PC-9 (cell line): ENCODE measurements around the gene FBN3. TPM values are rescaled to one million over a fixed set of nuclear protein-coding genes. Genes with fewer than 3 reads are reported as not detected.

Source experiments
- BruUV-seq: library from RNA; stranded (reverse); fragments of 400-500 nt; replicated peaks from 2 replicates; lab custom pipeline; 2021; lab: Mats Ljungman, UMichigan
- CTCF ChIA-PET: fragments of 300-600 bp; sonication (Branson Sonifier 250); formaldehyde crosslinking; loops from one replicate; lab custom pipeline; 2022; ENCODE audit warnings: antibody characterized with exemption; lab: Charles Lee
- POLR2A ChIA-PET: fragments of 300-600 bp; sonication (Branson Sonifier 250); formaldehyde crosslinking; loops from one replicate; lab custom pipeline; 2022; ENCODE audit warnings: antibody characterized with exemption; ENCODE audit not compliant: unreplicated experiment; lab: Charles Lee
- DNase-seq, 2 experiments: peaks; one replicate each; pipeline versions ENCODE4 v3.0.0 to v3.0.0-alpha.2; 2015 to 2022; ENCODE audit warnings: mixed read lengths in 1 of 2
- H2AFZ ChIP-seq: fragments of 200-600 bp; sonication (generic); 2 replicates; pipeline ENCODE4 v1.8.1; 2017; ENCODE audit warnings: antibody characterized with exemption
- H3F3A ChIP-seq: fragments of 200-600 bp; sonication (generic); 2 replicates; pipeline ENCODE4 v1.8.1; 2017; ENCODE audit warnings: antibody characterized with exemption, mild to moderate bottlenecking, low read depth; ENCODE audit not compliant: insufficient read depth
- H3K27ac ChIP-seq: fragments of 200-600 bp; sonication (generic); 2 replicates; pipeline ENCODE4 v1.6.1; 2016; ENCODE audit warnings: mixed run types
- H3K27me3 ChIP-seq: fragments of 200-600 bp; sonication (generic); 2 replicates; pipeline ENCODE4 v1.6.1; 2016; ENCODE audit warnings: low read depth, mixed run types; ENCODE audit not compliant: insufficient read depth
- H3K36me3 ChIP-seq: fragments of 200-600 bp; sonication (generic); 2 replicates; pipeline ENCODE4 v1.6.1; 2016; ENCODE audit warnings: low read depth, mixed run types
- H3K4me1 ChIP-seq: fragments of 200-600 bp; sonication (generic); replicated peaks from 2 replicates; pipeline ENCODE4 v1.6.1; 2016; ENCODE audit warnings: mixed run types; ENCODE audit not compliant: insufficient read depth
- H3K4me2 ChIP-seq: fragments of 200-600 bp; sonication (generic); 2 replicates; pipeline ENCODE4 v1.6.1; 2017; ENCODE audit warnings: mixed run types
- H3K4me3 ChIP-seq: fragments of 200-600 bp; sonication (generic); 2 replicates; pipeline ENCODE4 v1.6.1; 2016; ENCODE audit warnings: mixed run types
- H3K79me2 ChIP-seq: fragments of 200-600 bp; sonication (generic); 2 replicates; pipeline ENCODE4 v1.6.1; 2017; ENCODE audit warnings: low read depth, mixed run types
- H3K9me2 ChIP-seq: fragments of 200-600 bp; sonication (generic); 2 replicates; pipeline ENCODE4 v1.8.1; 2017; ENCODE audit warnings: mild to moderate bottlenecking; ENCODE audit not compliant: insufficient read depth
- H3K9me3 ChIP-seq: fragments of 200-600 bp; sonication (generic); 2 replicates; pipeline ENCODE4 v1.8.1; 2016; ENCODE audit warnings: low read depth; ENCODE audit not compliant: insufficient read depth
- H4K20me1 ChIP-seq: fragments of 200-600 bp; sonication (generic); 2 replicates; pipeline ENCODE4 v1.8.1; 2017; ENCODE audit not compliant: insufficient read depth
- EZH2 ChIP-seq: fragments of 200-600 bp; sonication (generic); IDR thresholded peaks from 2 replicates; pipeline ENCODE4 v1.8.0; 2017; ENCODE audit warnings: antibody characterized with exemption, low read depth
- intact Hi-C: fragments of 100-400 bp; cut with micrococcal nuclease; formaldehyde crosslinking; loops from one replicate; pipeline ENCODE4 v1.10.0; 2022; ENCODE audit not compliant: unreplicated experiment
- total RNA-seq: library from RNA; stranded (reverse); gene quantifications from 2 replicates; pipeline ENCODE4 v1.2.3, GENCODE V29; 2021
- TF ChIP-seq, protein P1 (sequence below): fragments of 200-600 bp; sonication (generic); conservative IDR thresholded peaks from 2 replicates; pipeline ENCODE4 v1.6.1; 2017; ENCODE audit warnings: mixed run types, antibody characterized with exemption, mild to moderate bottlenecking, moderate library complexity

FBN3 gene
- total RNA-seq, 1 experiment from 2014 or later: not detected

GRCh38 chr19:8146877-8147581, 2.4 kb downstream of the FBN3 start:
- peaks cover 64% of the 10 kb centered on the region for H3K27me3 ChIP-seq
- no peak overlapping the region for H3K27ac ChIP-seq
- no peaks in the 10 kb centered on the region for H3K9me2 ChIP-seq
- H3K4me3 ChIP-seq: no peak overlapping the region
- H3K79me2 ChIP-seq: no peaks in the 10 kb centered on the region
- intact Hi-C loops: no loop called here
- no peaks in the 10 kb centered on the region for H3K36me3 ChIP-seq
- no peak for DNase-seq
- BruUV-seq: no TSS peak
- no peak overlapping the region for H3K4me2 ChIP-seq
- H3K4me1 ChIP-seq: peaks cover 19% of the 10 kb centered on the region
- no peaks in the 10 kb centered on the region for H4K20me1 ChIP-seq
- TF ChIP-seq, protein P1, sequence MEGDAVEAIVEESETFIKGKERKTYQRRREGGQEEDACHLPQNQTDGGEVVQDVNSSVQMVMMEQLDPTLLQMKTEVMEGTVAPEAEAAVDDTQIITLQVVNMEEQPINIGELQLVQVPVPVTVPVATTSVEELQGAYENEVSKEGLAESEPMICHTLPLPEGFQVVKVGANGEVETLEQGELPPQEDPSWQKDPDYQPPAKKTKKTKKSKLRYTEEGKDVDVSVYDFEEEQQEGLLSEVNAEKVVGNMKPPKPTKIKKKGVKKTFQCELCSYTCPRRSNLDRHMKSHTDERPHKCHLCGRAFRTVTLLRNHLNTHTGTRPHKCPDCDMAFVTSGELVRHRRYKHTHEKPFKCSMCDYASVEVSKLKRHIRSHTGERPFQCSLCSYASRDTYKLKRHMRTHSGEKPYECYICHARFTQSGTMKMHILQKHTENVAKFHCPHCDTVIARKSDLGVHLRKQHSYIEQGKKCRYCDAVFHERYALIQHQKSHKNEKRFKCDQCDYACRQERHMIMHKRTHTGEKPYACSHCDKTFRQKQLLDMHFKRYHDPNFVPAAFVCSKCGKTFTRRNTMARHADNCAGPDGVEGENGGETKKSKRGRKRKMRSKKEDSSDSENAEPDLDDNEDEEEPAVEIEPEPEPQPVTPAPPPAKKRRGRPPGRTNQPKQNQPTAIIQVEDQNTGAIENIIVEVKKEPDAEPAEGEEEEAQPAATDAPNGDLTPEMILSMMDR: no peak
- no peak for TF ChIP-seq EZH2
- ChIA-PET POLR2A (no interaction called here), CTCF (interaction anchor here (0.7 kb wide), 1 partner anchor 750 kb away, joined by 3 read pairs; no protein-coding TSS in a partner anchor)
- peaks cover 7% of the 10 kb centered on the region; the same call in 1 of the 2 replicates for H3F3A ChIP-seq
- H2AFZ ChIP-seq: no peak overlapping the region
- H3K9me3 ChIP-seq: no peaks in the 10 kb centered on the region

DNA sequence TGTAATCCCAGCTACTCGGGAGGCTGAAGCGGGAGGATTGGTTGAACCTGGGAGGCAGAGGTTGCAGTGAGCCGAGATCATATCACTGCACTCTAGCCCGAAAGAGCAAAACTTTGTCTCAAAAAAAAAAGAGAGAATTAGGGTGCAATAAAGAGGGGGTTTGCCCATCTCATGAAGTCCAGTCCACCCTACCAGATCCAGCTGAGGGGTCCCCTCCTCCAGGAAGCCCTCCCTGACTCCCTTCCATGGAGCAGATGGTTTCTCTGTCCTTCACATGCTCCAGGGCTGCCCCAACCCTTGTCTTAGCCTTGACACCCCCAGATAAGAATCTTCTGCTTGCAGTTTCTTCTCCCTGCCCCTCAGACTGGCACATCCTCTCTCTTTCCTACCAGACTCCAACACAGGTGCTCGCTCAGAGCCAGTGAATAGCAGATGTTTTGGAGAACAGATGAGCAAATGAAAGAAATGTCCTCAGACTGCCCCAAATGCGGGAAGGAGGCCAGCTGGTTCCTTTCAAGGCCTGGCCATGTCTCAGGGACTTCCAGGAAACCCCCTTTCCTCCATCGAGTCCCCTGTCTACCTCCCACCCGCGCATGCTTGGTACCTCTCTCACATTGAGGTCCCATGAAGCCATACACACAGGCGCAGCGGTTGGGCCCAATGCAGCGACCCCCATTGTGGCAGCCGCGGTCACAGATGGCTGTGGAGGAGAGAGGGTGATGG, 5.0 kb downstream of the FBN3 start:
- Histone ChIP-seq H3K4me1 (peaks cover 12% of the 10 kb centered on the region), H3K79me2 (no peaks in the 10 kb centered on the region), H3K27ac (no peak overlapping the region), H3K4me2 (no peak overlapping the region), H2AFZ (no peak overlapping the region), H3K4me3 (no peak overlapping the region), H3K9me3 (no peaks in the 10 kb centered on the region), H3K36me3 (no peaks in the 10 kb centered on the region), H4K20me1 (no peaks in the 10 kb centered on the region), H3K9me2 (no peaks in the 10 kb centered on the region), H3F3A (peaks cover 10% of the 10 kb centered on the region; the same call in 1 of the 2 replicates), H3K27me3 (peaks cover 45% of the 10 kb centered on the region)
- CTCF ChIA-PET: no interaction called here
- no peak for DNase-seq
- POLR2A ChIA-PET: no interaction called here
- no TSS peak for BruUV-seq
- no peak for TF ChIP-seq EZH2
- TF ChIP-seq, protein P1: no peak
- intact Hi-C loops: no loop called here

- no TSS peak for BruUV-seq
- Histone ChIP-seq H2AFZ (no peak overlapping the region), H3K27ac (no peak overlapping the region), H3K4me2 (no peak overlapping the region), H3K4me1 (peaks cover 8% of the 10 kb centered on the region; the same call in 1 of the 2 replicates), H3K79me2 (no peaks in the 10 kb centered on the region), H3K27me3 (peaks cover 34% of the 10 kb centered on the region), H3K9me2 (no peaks in the 10 kb centered on the region), H4K20me1 (no peaks in the 10 kb centered on the region), H3K36me3 (no peaks in the 10 kb centered on the region), H3K9me3 (no peaks in the 10 kb centered on the region), H3K4me3 (no peak overlapping the region), H3F3A (peaks cover 10% of the 10 kb centered on the region; the same call in 1 of the 2 replicates)
- DNase-seq: no peak
- ChIA-PET CTCF (no interaction called here), POLR2A (no interaction called here)
- no peak for TF ChIP-seq EZH2
- TF ChIP-seq, protein P1: no peak
- intact Hi-C loops: no loop called here
Measured at GRCh38 chr19:8143041-8143440, 6.4 kb downstream of the FBN3 start.
